PC-3 (cell line): ENCODE results near the gene LRP2.

Experiments
- EZH2 ChIP-seq: fragments of 300-600 bp; sonication (generic); IDR thresholded peaks from one replicate; pipeline ENCODE4 v1.6.1; 2017; ENCODE audit warnings: antibody characterized with exemption, mild to moderate bottlenecking, low read length; ENCODE audit not compliant: unreplicated experiment
- EZH2phosphoT487 ChIP-seq: fragments of 300-600 bp; sonication (generic); IDR thresholded peaks from 2 replicates; pipeline ENCODE4 v1.6.1; 2018; ENCODE audit warnings: mild to moderate bottlenecking, antibody characterized with exemption, low read length, borderline replicate concordance
- TF ChIP-seq, protein P1 (sequence below): fragments of 300-600 bp; sonication (generic); conservative IDR thresholded peaks from 2 replicates; pipeline ENCODE4 v1.5.1; 2017; ENCODE audit warnings: antibody characterized with exemption, low read depth, mild to moderate bottlenecking, low read length

DNA sequence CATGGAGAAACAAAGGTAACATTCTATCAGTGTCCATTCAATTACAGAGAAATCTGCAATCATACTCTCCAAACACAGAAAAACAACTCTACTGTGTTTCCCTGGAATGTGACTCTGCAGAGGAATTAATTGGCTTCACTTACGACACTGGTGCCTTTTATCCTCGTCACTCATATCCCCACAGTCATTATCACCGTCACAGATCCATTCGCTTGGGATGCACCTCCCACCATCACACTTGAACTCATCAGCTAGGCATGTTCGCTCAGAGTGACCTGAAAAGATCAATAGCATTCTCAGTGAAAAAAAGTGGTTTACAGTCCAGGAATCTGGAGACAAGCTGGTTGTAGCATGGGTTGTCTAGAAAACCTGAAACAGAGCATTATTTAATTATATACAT is 168.7 kb downstream of the LRP2 start:
- TF ChIP-seq, protein P1, sequence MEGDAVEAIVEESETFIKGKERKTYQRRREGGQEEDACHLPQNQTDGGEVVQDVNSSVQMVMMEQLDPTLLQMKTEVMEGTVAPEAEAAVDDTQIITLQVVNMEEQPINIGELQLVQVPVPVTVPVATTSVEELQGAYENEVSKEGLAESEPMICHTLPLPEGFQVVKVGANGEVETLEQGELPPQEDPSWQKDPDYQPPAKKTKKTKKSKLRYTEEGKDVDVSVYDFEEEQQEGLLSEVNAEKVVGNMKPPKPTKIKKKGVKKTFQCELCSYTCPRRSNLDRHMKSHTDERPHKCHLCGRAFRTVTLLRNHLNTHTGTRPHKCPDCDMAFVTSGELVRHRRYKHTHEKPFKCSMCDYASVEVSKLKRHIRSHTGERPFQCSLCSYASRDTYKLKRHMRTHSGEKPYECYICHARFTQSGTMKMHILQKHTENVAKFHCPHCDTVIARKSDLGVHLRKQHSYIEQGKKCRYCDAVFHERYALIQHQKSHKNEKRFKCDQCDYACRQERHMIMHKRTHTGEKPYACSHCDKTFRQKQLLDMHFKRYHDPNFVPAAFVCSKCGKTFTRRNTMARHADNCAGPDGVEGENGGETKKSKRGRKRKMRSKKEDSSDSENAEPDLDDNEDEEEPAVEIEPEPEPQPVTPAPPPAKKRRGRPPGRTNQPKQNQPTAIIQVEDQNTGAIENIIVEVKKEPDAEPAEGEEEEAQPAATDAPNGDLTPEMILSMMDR, result no peak
- no peak for TF ChIP-seq EZH2
- TF ChIP-seq EZH2phosphoT487, result no peak
